ENCODE data around the gene PRRC2C. TPM values are rescaled to one million over a fixed set of nuclear protein-coding genes. Genes with fewer than 3 reads are reported as not detected.

PRRC2C gene
- total RNA-seq, 2 experiments from 2014 or later = 357 to 387 TPM

GRCh38 chr1:171515299-171515698 lies 30.0 kb downstream of the PRRC2C start:
- Histone ChIP-seq H3K36me3 (ENCODE audit: insufficient read depth, low read length) (peaks cover 76% of the 10 kb centered on the region), H3K27ac (ENCODE audit: low read depth in 1 of 2, low read length in 2 of 2) (no peak overlapping the region), H3K9me3 (ENCODE audit: control insufficient read depth in 1 of 2, insufficient read depth in 1 of 2, low read length in 2 of 2) (no peaks in the 10 kb centered on the region), H3K4me3 (ENCODE audit: low read length) (no peak overlapping the region), H3K27me3 (ENCODE audit: control insufficient read depth in 1 of 2, insufficient read depth in 2 of 2, low read length in 2 of 2) (no peaks in the 10 kb centered on the region), H3K4me1 (ENCODE audit: insufficient read depth, low read length) (no peaks in the 10 kb centered on the region)
- TF ChIP-seq, protein P1, sequence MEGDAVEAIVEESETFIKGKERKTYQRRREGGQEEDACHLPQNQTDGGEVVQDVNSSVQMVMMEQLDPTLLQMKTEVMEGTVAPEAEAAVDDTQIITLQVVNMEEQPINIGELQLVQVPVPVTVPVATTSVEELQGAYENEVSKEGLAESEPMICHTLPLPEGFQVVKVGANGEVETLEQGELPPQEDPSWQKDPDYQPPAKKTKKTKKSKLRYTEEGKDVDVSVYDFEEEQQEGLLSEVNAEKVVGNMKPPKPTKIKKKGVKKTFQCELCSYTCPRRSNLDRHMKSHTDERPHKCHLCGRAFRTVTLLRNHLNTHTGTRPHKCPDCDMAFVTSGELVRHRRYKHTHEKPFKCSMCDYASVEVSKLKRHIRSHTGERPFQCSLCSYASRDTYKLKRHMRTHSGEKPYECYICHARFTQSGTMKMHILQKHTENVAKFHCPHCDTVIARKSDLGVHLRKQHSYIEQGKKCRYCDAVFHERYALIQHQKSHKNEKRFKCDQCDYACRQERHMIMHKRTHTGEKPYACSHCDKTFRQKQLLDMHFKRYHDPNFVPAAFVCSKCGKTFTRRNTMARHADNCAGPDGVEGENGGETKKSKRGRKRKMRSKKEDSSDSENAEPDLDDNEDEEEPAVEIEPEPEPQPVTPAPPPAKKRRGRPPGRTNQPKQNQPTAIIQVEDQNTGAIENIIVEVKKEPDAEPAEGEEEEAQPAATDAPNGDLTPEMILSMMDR (IDR thresholded peaks at IDR 0.05) = no peak
- CTCF ChIA-PET = interaction anchor here (3.8 kb wide), 1 partner anchor 30 kb away, joined by 25 read pairs; the partner anchor contains the start of gene PRRC2C
- POLR2A ChIA-PET = interaction anchor here (1.1 kb wide), 2 partner anchors 28 to 31 kb away, joined by 3 to 4 read pairs; no protein-coding TSS in a partner anchor
- Mint-ChIP-seq H3K36me3 (ENCODE audit: low read depth) (peaks cover 85% of the 10 kb centered on the region), H3K4me1 (ENCODE audit: low read depth) (peaks cover 46% of the 10 kb centered on the region), H3K4me3 (no peak overlapping the region), H3K27ac (no peak overlapping the region), H3K9me3 (no peaks in the 10 kb centered on the region), H3K27me3 (no peaks in the 10 kb centered on the region)
- ATAC-seq (ENCODE audit: poor library complexity) (no peak), DNase-seq (no peak)
- intact Hi-C loops (cut with DNase I, micrococcal nuclease) = no loop called here

GRCh38 chr1:171515741-171516140 lies 30.4 kb downstream of the PRRC2C start:
- Mint-ChIP-seq H3K36me3 (ENCODE audit: low read depth) (peaks cover 90% of the 10 kb centered on the region), H3K4me1 (ENCODE audit: low read depth) (peaks cover 41% of the 10 kb centered on the region), H3K27me3 (no peaks in the 10 kb centered on the region), H3K27ac (no peak overlapping the region), H3K9me3 (no peaks in the 10 kb centered on the region), H3K4me3 (no peak overlapping the region)
- Histone ChIP-seq H3K4me3 (ENCODE audit: low read length) (no peak overlapping the region), H3K36me3 (ENCODE audit: insufficient read depth, low read length) (peaks cover 76% of the 10 kb centered on the region), H3K9me3 (ENCODE audit: control insufficient read depth in 1 of 2, insufficient read depth in 1 of 2, low read length in 2 of 2) (no peaks in the 10 kb centered on the region), H3K27me3 (ENCODE audit: control insufficient read depth in 1 of 2, insufficient read depth in 2 of 2, low read length in 2 of 2) (no peaks in the 10 kb centered on the region), H3K27ac (ENCODE audit: low read depth in 1 of 2, low read length in 2 of 2) (no peak overlapping the region), H3K4me1 (ENCODE audit: insufficient read depth, low read length) (no peaks in the 10 kb centered on the region)
- POLR2A ChIA-PET = interaction anchor here (1.1 kb wide), 1 partner anchor 31 kb away, joined by 3 read pairs; no protein-coding TSS in a partner anchor
- intact Hi-C loops (cut with DNase I, micrococcal nuclease) = loop anchor here in 1 of 2 experiments (2.0 kb wide), 1 partner anchor 13 kb away; no protein-coding TSS in a partner anchor
- DNase-seq (no peak), ATAC-seq (ENCODE audit: poor library complexity) (no peak)
- CTCF ChIA-PET = interaction anchor here (3.8 kb wide), 1 partner anchor 31 kb away, joined by 25 read pairs; the partner anchor contains the start of gene PRRC2C
- TF ChIP-seq, protein P1 (IDR thresholded peaks at IDR 0.05) = no peak

DNA sequence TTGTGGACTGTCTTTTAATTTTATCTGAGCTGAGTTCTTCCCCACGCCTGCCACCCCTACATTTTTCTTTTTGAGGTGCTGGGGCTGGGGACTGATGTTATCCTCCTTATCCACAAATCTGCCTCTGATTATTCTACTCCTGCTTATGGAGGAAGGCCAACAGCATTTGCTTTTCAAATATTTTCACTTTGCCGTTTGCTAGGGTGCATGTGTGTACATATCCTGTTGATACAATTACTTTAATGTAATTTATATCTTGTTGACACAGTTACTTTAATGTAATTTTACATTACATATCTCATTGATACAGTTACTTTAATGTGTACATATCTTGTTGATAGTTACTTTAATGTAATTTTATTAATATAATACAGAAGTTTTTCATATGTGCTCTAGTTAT lies 36.2 kb downstream of the PRRC2C start:
- no peak overlapping the region for H3K27ac Mint-ChIP-seq
- no peaks in the 10 kb centered on the region for H3K4me1 Mint-ChIP-seq (ENCODE audit: low read depth)
- H3K36me3 Mint-ChIP-seq (ENCODE audit: low read depth) = peaks cover 100% of the 10 kb centered on the region
- ChIA-PET POLR2A (no interaction called here), CTCF (interaction anchor here (1.1 kb wide), 1 partner anchor 37 kb away, joined by 3 read pairs; the partner anchor contains the start of gene PRRC2C)
- no peaks in the 10 kb centered on the region for H3K9me3 Mint-ChIP-seq
- no peak overlapping the region for H3K4me3 ChIP-seq (ENCODE audit: low read length)
- H3K27me3 ChIP-seq (ENCODE audit: control insufficient read depth in 1 of 2, insufficient read depth in 2 of 2, low read length in 2 of 2) = no peaks in the 10 kb centered on the region
- no peak for DNase-seq
- H3K36me3 ChIP-seq (ENCODE audit: insufficient read depth, low read length) = peaks cover 87% of the 10 kb centered on the region
- intact Hi-C loops (cut with DNase I, micrococcal nuclease) = no loop called here
- no peak overlapping the region for H3K27ac ChIP-seq (ENCODE audit: low read depth in 1 of 2, low read length in 2 of 2)
- no peaks in the 10 kb centered on the region for H3K9me3 ChIP-seq (ENCODE audit: control insufficient read depth in 1 of 2, insufficient read depth in 1 of 2, low read length in 2 of 2)
- no peak for ATAC-seq (ENCODE audit: poor library complexity)
- H3K27me3 Mint-ChIP-seq = no peaks in the 10 kb centered on the region
- H3K4me3 Mint-ChIP-seq = no peak overlapping the region
- TF ChIP-seq, protein P1 (IDR thresholded peaks at IDR 0.05) = no peak
- no peaks in the 10 kb centered on the region for H3K4me1 ChIP-seq (ENCODE audit: insufficient read depth, low read length)

Data from CD4-positive, alpha-beta T cell (primary cell).